H9 (cell line): ENCODE results near the gene ETHE1. TPM values are rescaled to one million over a fixed set of nuclear protein-coding genes. Genes with fewer than 3 reads are reported as not detected.

ENCODE experiments used
- DNase-seq: peaks from one replicate; pipeline ENCODE4 v3.0.0-alpha.2; 2017
- H2AFZ ChIP-seq: one replicate; pipeline ENCODE4 v1.6.1; 2013; ENCODE audit warnings: mild to moderate bottlenecking, low read length, control low read depth, moderate library complexity
- H2AK5ac ChIP-seq: 2 replicates; pipeline ENCODE4 v1.6.1; 2013; ENCODE audit warnings: low read length, control low read depth, mixed read lengths; ENCODE audit not compliant: insufficient read length
- H2BK120ac ChIP-seq: one replicate; pipeline ENCODE4 v1.6.1; 2013; ENCODE audit warnings: low read depth, mild to moderate bottlenecking, low read length, control low read depth, inconsistent platforms; ENCODE audit not compliant: poor library complexity, severe bottlenecking
- H2BK12ac ChIP-seq: 2 replicates; pipeline ENCODE4 v1.6.1; 2013; ENCODE audit warnings: low read length, control low read depth, mixed read lengths, low read depth; ENCODE audit not compliant: insufficient read length
- H2BK15ac ChIP-seq: 2 replicates; pipeline ENCODE4 v1.6.1; 2013; ENCODE audit warnings: low read depth, low read length, control low read depth
- H2BK20ac ChIP-seq: one replicate; pipeline ENCODE4 v1.6.1; 2013; ENCODE audit warnings: low read depth, mild to moderate bottlenecking, low read length, control low read depth, inconsistent platforms; ENCODE audit not compliant: poor library complexity, severe bottlenecking
- H2BK5ac ChIP-seq: 2 replicates; pipeline ENCODE4 v1.6.1; 2013; ENCODE audit warnings: low read length, control low read depth, mixed read lengths; ENCODE audit not compliant: insufficient read length
- H3K14ac ChIP-seq: 2 replicates; pipeline ENCODE4 v1.6.1; 2013; ENCODE audit warnings: low read length, control low read depth; ENCODE audit not compliant: insufficient read depth
- H3K18ac ChIP-seq: 2 replicates; pipeline ENCODE4 v1.6.1; 2013; ENCODE audit warnings: low read depth, mild to moderate bottlenecking, mixed read lengths, low read length, control low read depth; ENCODE audit not compliant: insufficient read length
- H3K23ac ChIP-seq: 2 replicates; pipeline ENCODE4 v1.6.1; 2013; ENCODE audit warnings: low read length, control low read depth, mixed read lengths, low read depth; ENCODE audit not compliant: insufficient read length
- H3K23me2 ChIP-seq: 2 replicates; pipeline ENCODE4 v1.6.1; 2013; ENCODE audit warnings: low read depth, mild to moderate bottlenecking, mixed read lengths, low read length, control low read depth; ENCODE audit not compliant: insufficient read length, poor library complexity, severe bottlenecking
- H3K27ac ChIP-seq: 2 replicates; pipeline ENCODE4 v1.5.1; 2013; ENCODE audit warnings: low read length, control low read depth, mixed read lengths, low read depth; ENCODE audit not compliant: insufficient read length
- H3K27me3 ChIP-seq: 2 replicates; pipeline ENCODE4 v1.6.1; 2013; ENCODE audit warnings: low read length, control low read depth, inconsistent platforms; ENCODE audit not compliant: insufficient read depth
- H3K4ac ChIP-seq: 2 replicates; pipeline ENCODE4 v1.6.1; 2013; ENCODE audit warnings: low read depth, mild to moderate bottlenecking, control low read depth, inconsistent platforms, low read length, moderate library complexity
- H3K4me1 ChIP-seq: 2 replicates; pipeline ENCODE4 v1.6.1; 2013; ENCODE audit warnings: low read length, control low read depth, inconsistent platforms; ENCODE audit not compliant: insufficient read depth
- H3K4me2 ChIP-seq: 2 replicates; pipeline ENCODE4 v1.6.1; 2013; ENCODE audit warnings: low read length, control low read depth, mixed read lengths; ENCODE audit not compliant: insufficient read length, insufficient read depth
- H3K56ac ChIP-seq: 2 replicates; pipeline ENCODE4 v1.6.1; 2013; ENCODE audit warnings: low read depth, mild to moderate bottlenecking, mixed read lengths, low read length, control low read depth; ENCODE audit not compliant: insufficient read length
- H3K79me1 ChIP-seq: 2 replicates; pipeline ENCODE4 v1.6.1; 2013; ENCODE audit warnings: low read depth, mild to moderate bottlenecking, moderate library complexity, low read length, control low read depth, inconsistent platforms; ENCODE audit not compliant: insufficient read depth, poor library complexity, severe bottlenecking
- H3K79me2 ChIP-seq: 2 replicates; pipeline ENCODE4 v1.6.1; 2013; ENCODE audit warnings: low read length, control low read depth, inconsistent platforms; ENCODE audit not compliant: insufficient read depth
- H3K9ac ChIP-seq: 2 replicates; pipeline ENCODE4 v1.6.1; 2013; ENCODE audit warnings: low read length, control low read depth, mixed read lengths; ENCODE audit not compliant: insufficient read length; ENCODE audit errors: extremely low read depth
- H3K9me3 ChIP-seq: one replicate; pipeline ENCODE4 v1.6.1; 2013; ENCODE audit warnings: low read depth, low read length, inconsistent platforms; ENCODE audit not compliant: control insufficient read depth
- H3T11ph ChIP-seq: one replicate; pipeline ENCODE4 v1.6.1; 2013; ENCODE audit warnings: mild to moderate bottlenecking, low read length, control low read depth, inconsistent platforms
- H4K20me1 ChIP-seq: one replicate; pipeline ENCODE4 v1.6.1; 2013; ENCODE audit not compliant: control insufficient read depth, insufficient read length, insufficient read depth
- H4K5ac ChIP-seq: 2 replicates; pipeline ENCODE4 v1.6.1; 2013; ENCODE audit warnings: low read depth, mild to moderate bottlenecking, mixed read lengths, low read length, control low read depth; ENCODE audit not compliant: insufficient read length
- H4K8ac ChIP-seq: replicated peaks from 2 replicates; pipeline ENCODE4 v1.6.1; 2013; ENCODE audit warnings: low read length, control low read depth, mixed read lengths, low read depth; ENCODE audit not compliant: insufficient read length
- H4K91ac ChIP-seq: 2 replicates; pipeline ENCODE4 v1.6.1; 2013; ENCODE audit warnings: low read depth, mild to moderate bottlenecking, moderate library complexity, mixed read lengths, low read length, control low read depth; ENCODE audit not compliant: insufficient read length
- H3K27ac Mint-ChIP-seq, 3 experiments: 2 replicates in 2 of 3; 3 replicates in 1 of 3; pipeline ENCODE4 v1.8.0; 2020 to 2021; ENCODE audit warnings: mixed read lengths in 3 of 3, mild to moderate bottlenecking in 1 of 3, moderate library complexity in 1 of 3
- H3K27me3 Mint-ChIP-seq: 2 replicates; pipeline ENCODE4 v1.8.0; 2021; ENCODE audit warnings: low read depth, mild to moderate bottlenecking, moderate library complexity, mixed read lengths
- H3K36me3 Mint-ChIP-seq, 3 experiments: 2 replicates in 2 of 3; 3 replicates in 1 of 3; pipeline ENCODE4 v1.8.0; 2020 to 2021; ENCODE audit warnings: low read depth in 3 of 3, mixed read lengths in 3 of 3; ENCODE audit not compliant: insufficient read depth in 1 of 3
- H3K4me1 Mint-ChIP-seq, 2 experiments: 2 replicates each; pipeline ENCODE4 v1.8.0; 2020; ENCODE audit warnings: mixed read lengths in 2 of 2
- H3K4me3 Mint-ChIP-seq, 2 experiments: 2 replicates in 1 of 2; 3 replicates in 1 of 2; pipeline ENCODE4 v1.8.0; 2020 to 2021; ENCODE audit warnings: mild to moderate bottlenecking in 2 of 2, mixed read lengths in 2 of 2, moderate library complexity in 1 of 2
- H3K9me3 Mint-ChIP-seq, 2 experiments: 2 replicates in 1 of 2; 3 replicates in 1 of 2; pipeline ENCODE4 v1.8.0; 2020; ENCODE audit warnings: mild to moderate bottlenecking in 2 of 2, mixed read lengths in 2 of 2, moderate library complexity in 1 of 2
- CTCF ChIP-seq: fragments of 200-600 bp; sonication (generic); conservative IDR thresholded peaks from 3 replicates; pipeline ENCODE4 v1.8.0; 2021; ENCODE audit warnings: antibody characterized with exemption, mild to moderate bottlenecking
- WGBS: extraction: QIAGEN DNeasy Blood & Tissue Kit; methylation state at CpG from one replicate; pipeline ENCODE4 v1.1.7; 2013; ENCODE audit warnings: missing lambda C conversion rate, low lambda C conversion rate, mixed read lengths; ENCODE audit not compliant: insufficient read length; ENCODE audit errors: extremely low coverage; 5-methylcytosine and 5-hydroxymethylcytosine counted together
- total RNA-seq: library from RNA; stranded (reverse); gene quantifications from 2 replicates; pipeline ENCODE4 v1.2.1, GENCODE V29; 2021

ETHE1 gene
- total RNA-seq, 1 experiment from 2014 or later: 18.8 TPM

GRCh38 chr19:43485951-43486350 lies 41.0 kb downstream of the ETHE1 start:
- Mint-ChIP-seq H3K36me3 (peaks cover 0 to 3% (median 0%) of the 10 kb centered on the region in 3 experiments; a peak in 2 of 7 replicates), H3K4me3 (no peak overlapping the region), H3K27ac (peak overlapping the region in 1 of 3 experiments; percentile 61; a peak in 1 of 7 replicates), H3K27me3 (peaks cover 2% of the 10 kb centered on the region; the same call in 1 of the 2 replicates), H3K9me3 (no peaks in the 10 kb centered on the region), H3K4me1 (no peaks in the 10 kb centered on the region)
- no peak overlapping the region for H3K14ac ChIP-seq
- H2BK5ac ChIP-seq: no peak overlapping the region
- H3K4me1 ChIP-seq: no peaks in the 10 kb centered on the region
- no peak overlapping the region for H3K18ac ChIP-seq
- H3K4ac ChIP-seq: no peak overlapping the region
- no peak overlapping the region for H3K9ac ChIP-seq
- H3K23ac ChIP-seq: no peak overlapping the region
- no peak overlapping the region for H3T11ph ChIP-seq
- no peak overlapping the region for H2AK5ac ChIP-seq
- no peak overlapping the region for H2BK12ac ChIP-seq
- H4K8ac ChIP-seq: no peak overlapping the region
- H4K91ac ChIP-seq: no peak overlapping the region
- no peak overlapping the region for H2BK20ac ChIP-seq
- H3K4me2 ChIP-seq: no peak overlapping the region
- no peak for DNase-seq
- H3K79me2 ChIP-seq: no peaks in the 10 kb centered on the region
- H2BK15ac ChIP-seq: no peak overlapping the region
- no peak overlapping the region for H3K56ac ChIP-seq
- no peaks in the 10 kb centered on the region for H4K20me1 ChIP-seq
- no peaks in the 10 kb centered on the region for H3K9me3 ChIP-seq
- H3K27ac ChIP-seq: no peak overlapping the region
- no CpG with 5 or more reads among the region's 6 CpGs for WGBS
- no peaks in the 10 kb centered on the region for H3K79me1 ChIP-seq
- H3K27me3 ChIP-seq: no peaks in the 10 kb centered on the region
- no peak overlapping the region for H2BK120ac ChIP-seq
- H2AFZ ChIP-seq: no peak overlapping the region
- H4K5ac ChIP-seq: no peak overlapping the region
- no peaks in the 10 kb centered on the region for H3K23me2 ChIP-seq
- no peak for TF ChIP-seq CTCF
